GM18511 (cell line): ENCODE measurements around the gene PKD2L1.

ENCODE experiments used
- ATAC-seq: cut with Tn5 transposase; IDR thresholded peaks from one replicate; pipeline ENCODE4 v1.9.1; 2021; ENCODE audit warnings: mild to moderate bottlenecking, moderate library complexity; ENCODE audit not compliant: unreplicated experiment

Gene PKD2L1

DNA sequence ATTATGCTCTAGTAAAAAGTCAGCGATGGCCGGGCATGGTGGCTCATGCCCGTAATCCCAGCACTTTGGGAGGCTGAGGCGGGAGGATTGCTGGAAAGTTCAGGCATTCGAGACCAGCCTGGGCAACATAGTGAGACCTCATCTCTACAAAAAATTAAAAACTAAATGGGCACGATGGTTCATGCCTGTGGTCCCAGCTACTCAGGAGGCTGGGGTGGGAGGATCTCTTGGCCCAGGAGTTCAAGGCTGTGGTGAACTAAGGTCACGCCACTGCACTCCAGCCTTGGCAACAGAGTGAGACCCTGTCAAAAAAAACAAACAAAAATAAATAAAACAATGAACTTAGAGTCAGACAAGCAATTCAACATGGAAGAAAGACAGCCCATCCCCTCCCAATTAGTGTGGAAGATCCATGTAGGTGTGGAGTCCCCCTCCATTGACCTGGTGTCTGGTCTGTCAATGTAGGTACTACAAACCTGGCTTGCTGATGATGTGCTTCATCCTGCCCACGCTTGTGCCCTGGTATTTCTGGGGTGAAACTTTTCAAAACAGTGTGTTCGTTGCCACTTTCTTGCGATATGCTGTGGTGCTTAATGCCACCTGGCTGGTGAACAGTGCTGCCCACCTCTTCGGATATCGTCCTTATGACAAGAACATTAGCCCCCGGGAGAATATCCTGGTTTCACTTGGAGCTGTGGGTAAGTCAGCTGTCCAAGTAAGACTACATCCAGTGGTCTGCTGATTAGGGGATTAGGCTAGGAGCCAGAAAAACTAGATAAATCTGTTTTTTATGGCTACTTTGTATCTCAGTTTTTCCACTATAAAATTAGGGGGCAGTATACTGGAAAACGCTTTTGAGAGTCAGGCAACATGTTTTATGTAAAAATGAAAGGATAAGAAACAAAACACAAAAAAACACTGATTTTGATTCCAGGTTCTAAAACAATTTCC, 26.3 kb upstream of the PKD2L1 start:
- no peak for ATAC-seq

DNA sequence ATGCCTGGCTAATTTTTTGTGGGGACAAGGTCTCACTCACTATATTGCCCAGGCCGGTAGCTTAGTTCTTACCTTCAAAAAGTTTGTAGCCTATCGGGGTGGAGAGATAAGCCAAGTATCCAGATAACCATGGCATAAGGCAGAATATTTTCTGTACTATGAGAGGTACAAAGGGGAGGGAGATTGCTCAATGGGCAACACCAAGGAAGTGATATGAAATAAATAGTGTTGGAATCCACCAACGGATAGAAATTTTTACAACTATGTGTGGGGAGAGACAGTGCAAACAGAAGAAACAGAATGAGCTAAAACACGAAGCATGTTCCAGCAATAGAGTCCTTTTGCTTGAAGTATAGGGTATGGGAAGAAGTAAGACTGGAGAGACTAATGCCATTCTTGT, 25.1 kb upstream of the PKD2L1 start:
- ATAC-seq, result no peak

DNA sequence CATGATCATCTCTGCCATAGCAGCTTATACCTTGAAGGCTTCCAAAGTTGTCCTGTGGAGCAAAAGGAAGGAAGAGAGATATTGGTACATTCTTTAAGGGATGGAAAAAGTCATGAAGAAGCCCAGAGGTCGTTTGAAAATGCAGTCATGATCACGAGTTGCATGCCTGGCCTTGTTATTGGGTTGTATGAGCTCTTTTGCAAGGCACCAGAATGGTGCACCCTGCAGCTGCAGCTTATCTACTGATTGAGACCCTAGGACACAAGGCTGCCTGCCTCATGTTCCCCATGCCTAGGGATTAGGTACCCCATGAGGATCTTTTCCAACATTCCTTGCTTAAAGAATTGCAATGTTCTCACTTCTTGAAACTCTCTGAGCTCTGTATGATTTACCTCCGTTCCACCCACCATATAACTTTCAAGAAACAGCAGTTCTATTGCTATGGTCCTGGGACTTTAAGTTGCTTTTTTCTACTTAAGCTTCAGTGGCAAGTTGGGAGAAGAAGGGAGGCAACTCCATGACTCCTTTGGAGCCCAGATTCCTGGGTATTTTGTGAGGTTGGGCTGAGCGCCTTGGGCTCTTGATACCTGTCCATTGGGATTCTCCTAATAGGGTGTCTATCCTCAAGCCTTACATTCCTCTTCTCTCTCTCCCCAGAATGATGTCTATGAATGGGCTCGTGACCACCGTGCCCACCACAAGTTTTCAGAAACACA, 23.9 kb upstream of the PKD2L1 start:
- ATAC-seq, result no peak

DNA sequence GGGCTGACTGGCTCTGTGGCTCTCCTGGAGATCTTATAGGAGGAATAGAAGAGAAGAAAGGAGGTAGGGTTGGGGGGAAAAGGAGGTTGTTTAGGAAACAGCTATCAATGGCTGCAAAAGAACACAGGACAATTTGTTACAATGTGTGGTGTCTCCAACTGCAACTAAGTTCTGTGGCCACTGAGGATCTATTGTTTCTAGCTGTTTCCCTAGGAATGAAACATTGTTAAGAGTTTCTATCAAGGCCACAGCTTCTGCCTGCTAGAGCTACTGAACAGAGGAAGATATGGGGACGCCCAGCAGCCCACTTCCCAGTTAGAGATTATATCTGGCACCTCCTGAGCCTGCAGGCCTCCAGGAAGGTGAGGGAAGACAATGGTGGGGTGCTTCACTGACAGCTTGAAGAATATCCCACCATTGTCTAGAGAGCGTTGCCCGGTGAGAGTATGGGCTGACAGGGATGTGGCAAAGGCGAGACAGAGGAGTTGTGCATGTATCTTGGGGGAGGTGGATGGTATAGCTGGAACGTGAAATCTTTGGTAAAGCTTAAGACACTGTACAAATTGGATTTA, 21.0 kb upstream of the PKD2L1 start:
- no peak for ATAC-seq

DNA sequence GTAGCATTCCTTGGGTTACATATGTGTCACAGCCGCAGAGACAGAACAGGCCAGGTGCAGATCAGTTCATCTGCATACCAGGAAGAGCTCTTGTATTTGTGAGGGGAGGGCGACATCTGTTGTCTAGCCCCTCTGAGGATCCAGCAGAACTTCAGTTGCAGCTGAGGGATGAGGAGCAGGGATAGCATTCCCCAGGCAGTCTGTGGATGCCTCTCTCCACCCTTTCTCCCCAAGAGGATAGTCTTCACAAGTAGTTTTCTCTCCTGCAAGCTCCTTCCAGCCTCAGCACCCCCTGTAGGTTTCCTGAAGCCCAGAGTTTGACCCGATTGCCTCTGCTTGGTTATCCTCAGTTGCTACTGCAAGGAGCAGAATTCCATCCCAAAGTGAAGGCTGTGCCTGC, 19.6 kb upstream of the PKD2L1 start:
- no peak for ATAC-seq

DNA sequence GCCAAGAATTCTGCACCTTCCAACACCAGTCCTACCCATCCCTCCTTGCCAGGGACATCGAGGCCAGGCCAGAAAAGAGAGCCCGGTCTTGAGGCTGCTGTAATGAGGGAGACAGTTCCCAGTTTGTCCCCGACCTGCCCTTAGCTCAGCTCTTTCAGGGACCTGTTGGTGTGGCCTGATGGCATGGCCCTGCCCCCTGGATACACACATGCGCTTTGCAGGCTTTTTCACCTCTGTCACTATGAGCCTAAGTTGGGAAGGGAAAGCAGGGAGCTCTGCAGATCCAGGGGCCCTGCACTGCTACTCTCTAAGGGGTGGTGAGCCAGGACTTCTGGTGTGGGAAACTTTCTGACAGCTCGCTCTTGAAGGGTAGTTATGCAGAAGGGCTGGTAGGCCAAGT, 19.1 kb upstream of the PKD2L1 start:
- no peak for ATAC-seq

DNA sequence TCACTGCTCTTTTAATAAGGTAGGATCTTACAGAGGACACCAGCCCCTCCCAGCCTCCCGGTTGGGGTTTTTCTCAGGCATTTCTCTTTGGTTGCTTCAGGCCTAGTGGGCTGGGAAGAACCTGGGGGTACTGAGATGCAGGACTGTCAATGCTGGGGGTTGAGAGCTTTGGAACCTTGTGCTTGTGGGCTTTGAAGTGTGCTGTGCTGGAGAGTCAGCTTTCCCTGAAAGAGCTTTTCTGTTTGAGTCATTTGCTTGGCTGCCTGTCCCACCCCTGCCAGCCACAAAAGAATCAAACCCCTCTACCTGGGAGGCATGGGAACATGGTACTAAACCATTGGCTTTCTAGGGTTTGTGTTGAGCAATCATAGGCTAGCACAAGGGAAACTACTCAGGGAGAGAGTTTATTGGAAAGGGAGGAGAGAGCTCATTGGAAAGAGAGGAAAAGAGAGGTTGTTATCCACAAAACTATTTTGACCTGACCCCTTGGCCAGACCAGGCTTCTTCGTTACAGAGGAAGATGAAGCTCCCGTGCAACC, 18.4 kb upstream of the PKD2L1 start:
- no peak for ATAC-seq

DNA sequence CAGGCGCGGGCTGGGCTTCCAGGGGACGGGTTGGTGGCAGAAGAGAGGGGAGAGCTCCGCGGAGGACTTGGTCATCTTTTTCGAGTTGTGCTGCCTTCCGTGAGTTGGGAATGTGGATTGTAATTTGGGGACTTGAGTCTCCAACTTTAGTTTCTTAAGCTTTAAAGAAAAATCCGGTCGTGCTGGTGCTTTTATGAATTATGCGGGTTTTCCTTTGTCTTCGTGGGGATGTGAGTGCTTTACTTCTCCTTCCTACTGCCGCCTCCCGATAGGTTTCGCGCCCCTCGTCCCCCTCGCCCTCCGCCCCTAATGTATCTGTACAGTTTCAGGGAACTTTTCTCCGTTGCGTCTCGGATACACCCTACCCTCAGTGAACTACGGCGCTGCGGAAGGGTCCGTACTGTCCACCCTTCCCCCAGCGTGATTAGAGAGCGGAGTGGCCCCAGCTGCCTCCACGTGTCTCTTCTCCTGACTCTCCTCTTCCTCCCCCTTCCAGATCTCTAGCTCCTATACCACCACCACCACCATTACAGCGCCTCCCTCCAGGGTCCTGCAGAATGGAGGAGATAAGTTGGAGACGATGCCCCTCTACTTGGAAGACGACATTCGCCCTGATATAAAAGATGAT, 17.7 kb upstream of the PKD2L1 start:
- ATAC-seq, result peak; percentile 3

DNA sequence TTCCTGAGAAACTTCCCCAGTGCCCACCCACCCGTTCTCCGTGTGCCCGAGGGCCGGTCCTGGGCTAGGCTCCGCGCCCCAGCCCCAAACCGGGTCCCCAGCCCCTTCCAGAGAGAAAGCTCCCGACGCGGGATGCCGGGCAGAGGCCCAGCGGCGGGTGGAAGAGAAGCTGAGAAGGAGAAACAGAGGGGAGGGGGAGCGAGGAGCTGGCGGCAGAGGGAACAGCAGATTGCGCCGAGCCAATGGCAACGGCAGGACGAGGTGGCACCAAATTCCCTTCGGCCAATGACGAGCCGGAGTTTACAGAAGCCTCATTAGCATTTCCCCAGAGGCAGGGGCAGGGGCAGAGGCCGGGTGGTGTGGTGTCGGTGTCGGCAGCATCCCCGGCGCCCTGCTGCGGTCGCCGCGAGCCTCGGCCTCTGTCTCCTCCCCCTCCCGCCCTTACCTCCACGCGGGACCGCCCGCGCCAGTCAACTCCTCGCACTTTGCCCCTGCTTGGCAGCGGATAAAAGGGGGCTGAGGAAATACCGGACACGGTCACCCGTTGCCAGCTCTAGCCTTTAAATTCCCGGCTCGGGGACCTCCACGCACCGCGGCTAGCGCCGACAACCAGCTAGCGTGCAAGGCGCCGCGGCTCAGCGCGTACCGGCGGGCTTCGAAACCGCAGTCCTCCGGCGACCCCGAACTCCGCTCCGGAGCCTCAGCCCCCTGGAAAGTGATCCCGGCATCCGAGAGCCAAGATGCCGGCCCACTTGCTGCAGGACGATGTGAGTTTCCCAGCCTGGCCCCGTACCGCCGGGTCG, 16.9 kb upstream of the PKD2L1 start, which contains the start of gene SCD:
SCD (plus strand) TSS at position 469 of the 803 bp plus-strand sequence; CDS start at position 741, 272 bp downstream.
- peak; percentile 93 for ATAC-seq

DNA sequence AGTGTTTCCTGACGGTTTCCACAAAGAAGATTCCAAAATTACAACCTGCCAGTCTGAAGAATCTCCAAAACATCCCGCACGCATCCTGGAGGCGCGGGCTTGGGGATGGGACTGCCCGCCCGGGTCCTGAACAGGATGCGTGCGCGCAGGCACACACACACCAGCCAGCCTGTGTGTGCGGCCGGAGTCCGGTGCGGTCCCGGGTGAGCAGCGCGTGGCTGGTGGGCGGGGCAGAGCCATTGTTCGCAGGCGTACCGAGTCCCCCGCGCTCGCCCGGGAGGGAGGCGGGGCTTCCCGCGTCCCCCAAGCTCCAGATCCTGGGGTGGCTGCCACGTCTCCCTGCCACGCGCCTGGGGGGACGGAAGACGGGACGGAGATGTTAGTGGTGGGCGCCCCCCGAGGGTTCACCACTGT, 16.3 kb upstream of the PKD2L1 start:
- ATAC-seq, result peak; percentile 66

DNA sequence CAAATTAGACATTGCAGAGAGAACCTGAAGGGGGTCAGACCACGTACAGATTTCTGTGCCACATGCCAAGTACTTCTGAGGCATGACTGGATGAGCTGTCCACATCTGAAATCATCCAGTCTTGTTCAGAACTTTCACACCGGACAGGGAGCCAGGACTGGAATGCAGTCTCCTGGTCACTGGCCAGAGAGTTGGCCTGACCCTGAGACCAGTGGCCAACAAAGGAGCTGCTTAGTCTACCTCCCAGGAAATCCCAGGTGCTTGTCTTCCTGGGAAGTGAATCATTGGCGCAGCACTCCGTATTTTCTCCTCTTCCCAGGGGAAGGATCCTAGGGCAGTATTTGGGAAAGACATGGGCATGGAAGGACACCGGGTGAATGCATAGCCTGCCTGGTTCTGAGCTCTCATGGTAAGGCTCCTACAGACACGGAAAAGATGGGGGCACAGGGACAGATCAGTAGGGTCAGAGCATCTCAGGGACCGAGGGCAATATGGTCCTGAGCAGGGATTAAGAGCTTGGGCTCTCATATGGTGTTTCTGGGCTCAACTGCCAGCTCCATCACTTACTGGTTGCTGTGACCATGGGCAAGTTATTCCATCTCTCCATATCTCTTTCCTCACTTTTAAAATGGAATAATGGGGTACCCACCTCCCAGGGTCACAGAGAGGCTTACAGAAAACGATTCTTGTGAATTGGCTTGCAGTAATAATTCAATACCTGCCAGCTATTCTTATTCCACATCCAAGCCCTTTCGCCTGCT, 15.7 kb upstream of the PKD2L1 start:
- ATAC-seq, result no peak

DNA sequence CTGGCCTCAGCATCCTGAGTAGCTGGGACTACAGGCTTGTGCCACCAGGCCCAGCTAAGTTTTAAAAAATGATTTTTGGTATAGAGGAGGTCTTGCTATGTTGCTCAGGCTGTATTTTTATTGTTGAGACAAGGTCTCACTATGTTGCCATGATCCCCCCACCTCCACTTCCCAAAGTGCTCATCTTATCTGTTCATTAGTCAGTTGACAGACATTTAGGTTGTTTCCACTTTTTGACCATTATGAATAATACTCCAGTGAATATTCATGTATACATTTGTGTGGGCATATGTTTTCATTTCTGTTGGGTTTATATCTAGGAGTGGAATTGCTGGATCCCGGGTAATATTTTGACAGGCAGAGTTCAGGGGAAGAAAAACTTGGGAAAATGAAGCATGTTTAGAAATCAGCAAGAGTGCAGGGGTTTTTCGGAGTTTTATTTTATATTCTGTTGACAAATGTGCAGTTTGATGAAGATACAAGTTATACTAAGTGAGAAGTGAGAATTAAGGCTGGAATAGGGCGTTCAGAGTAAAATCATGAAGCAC, 14.3 kb upstream of the PKD2L1 start:
- ATAC-seq, result no peak

DNA sequence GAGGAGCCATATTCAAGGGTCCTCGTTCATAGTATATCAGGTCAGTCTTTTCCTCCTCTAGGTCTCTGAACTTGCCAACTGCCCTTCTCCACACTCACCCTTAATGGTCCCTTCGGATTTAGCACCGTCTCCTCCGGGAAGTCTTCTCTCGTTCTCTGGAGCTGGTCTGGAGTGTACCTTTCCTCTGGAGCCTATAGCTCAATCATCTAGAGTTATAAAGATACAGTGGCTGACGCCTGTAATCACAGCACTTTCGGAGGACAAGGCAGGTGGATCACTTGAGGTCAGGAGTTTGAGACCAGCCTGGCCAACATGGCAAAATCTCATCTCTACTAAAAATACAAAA, 12.6 kb upstream of the PKD2L1 start:
- ATAC-seq, result no peak

DNA sequence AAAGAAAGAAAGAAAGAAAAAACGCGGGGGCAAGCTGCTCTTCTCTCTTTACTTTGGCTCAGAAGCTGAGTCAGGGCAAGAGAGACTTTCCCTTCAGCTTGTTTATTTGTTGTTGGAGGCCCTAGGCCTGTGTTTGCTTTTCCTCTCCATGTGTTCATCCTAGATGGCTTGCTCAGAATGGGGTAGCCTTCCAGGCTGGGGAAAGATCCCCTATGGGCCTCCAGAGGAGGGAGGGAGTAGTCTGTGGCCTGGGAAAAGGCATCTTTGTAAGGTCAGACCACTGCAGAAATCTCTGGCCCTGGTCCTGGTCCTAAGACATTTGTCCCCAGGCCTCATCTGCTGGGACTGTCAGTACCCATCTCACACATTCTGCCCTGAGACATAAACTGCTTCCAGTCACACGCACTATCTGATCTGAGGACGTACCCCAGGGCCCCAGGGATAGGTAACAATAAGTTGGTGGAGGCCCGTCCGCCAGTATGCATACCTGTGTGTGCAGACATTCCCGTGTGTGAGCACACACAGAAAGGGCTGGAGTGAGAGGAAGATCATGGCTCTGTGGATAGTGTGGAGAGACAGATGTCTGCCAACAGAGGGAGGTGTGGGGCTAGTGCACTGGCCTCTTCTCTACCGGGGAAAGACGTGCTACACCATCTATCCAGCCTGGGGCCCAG, 12.1 kb upstream of the PKD2L1 start:
- ATAC-seq, result no peak

DNA sequence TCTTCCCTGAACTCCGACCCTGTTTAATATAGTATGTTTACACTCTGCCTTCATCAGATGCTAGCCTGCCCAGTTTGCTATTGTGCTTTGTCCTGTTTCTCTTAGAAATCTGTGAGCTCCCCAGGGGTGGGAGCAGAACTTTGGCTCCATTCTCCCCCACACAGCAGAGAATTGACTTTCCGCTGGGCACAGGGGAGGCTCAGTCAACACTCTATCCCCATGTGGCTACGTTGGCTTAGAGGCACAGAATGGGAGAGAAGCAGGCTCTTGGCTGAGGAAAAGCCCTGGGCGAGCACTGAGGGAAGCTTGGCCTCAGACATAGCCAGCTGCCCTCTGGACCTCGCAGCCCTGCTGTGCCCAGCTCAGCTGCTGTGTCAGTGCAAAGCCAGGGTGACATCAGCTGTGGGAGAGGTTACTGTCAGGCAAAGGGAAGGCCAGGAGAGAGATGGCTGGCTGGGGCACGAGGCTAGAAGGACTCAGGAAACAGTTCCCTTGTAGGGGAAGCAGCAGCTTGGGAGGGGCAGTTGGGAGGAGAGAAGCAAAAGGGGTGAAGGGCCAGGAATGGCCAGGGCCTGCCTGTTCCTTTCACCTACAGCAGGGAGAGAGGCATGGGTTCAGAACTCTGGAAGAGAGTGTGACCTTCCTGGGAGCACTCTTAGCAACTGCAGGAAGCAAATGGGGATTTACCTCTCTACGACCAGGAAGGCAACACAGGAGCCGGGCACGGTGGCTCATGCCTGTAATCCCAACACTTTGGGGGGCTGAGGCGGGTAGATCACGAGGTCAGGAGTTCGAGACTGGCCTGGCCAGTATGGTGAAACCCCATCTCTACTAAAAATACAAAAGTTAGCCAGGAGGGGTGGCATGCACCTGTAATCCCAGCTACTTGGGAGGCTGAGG, 11.2 kb upstream of the PKD2L1 start:
- no peak for ATAC-seq

DNA sequence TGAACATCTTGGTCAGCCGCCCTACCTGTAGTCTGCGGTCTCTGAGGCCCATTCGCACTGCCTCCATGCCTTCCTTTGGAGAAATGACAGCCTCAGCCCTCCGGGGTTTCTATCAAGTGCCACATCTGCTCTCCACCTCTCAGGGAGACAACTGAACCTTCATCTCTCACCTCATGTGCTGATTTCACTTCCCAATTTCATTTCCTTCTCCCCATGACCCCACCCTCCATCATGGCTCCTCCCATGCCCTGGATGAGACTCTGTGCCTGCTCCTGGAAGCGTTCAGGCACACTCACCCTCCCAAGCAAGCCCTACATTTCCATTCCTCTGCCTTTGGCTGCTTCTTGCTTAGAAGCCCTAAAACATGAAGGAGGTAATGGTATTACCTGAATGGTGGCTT, 9.2 kb upstream of the PKD2L1 start:
- ATAC-seq, result peak; percentile 65

DNA sequence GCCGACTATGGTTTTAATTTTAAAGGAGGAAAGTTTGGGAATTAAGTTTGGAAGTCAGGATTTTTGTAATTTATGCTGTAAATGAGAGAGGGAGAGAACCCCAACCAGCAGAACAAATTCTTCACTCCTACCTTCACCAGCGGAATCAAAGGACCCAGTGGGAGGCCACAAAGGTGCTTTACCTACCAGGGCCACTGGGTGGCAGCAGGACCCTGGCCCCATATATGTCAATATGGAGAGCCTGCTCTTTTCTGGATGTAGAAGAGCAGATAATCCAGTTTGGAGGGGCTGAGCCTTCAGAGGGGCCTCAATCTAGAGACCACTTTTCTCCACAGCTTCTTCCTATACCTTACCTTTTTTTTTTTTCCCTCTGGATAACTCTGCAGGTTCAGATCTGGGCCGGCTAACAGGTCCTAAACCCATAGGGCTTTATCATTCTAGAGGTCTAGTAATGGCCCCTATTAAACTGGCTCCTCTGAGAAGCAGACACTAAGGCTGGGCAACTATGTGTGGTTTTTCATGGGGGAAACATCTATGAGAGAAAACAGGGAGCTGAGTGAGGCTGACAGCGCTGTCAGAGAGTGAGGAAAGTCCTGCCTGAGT, 8.5 kb upstream of the PKD2L1 start:
- ATAC-seq, result no peak
